HG03457 (cell line): ENCODE results near the gene POTEE.
"Not testable (repeated sequence)": the region's sequence is repeated elsewhere in the genome, so short reads cannot be mapped to it uniquely, and the experiment has no call there.

Source experiments
- ATAC-seq: cut with Tn5 transposase; IDR thresholded peaks from one replicate; pipeline ENCODE4 v1.9.1; 2021; ENCODE audit warnings: moderate number of reproducible peaks; ENCODE audit not compliant: unreplicated experiment

Gene POTEE

GRCh38 chr2:131209030-131209772 lies at the start of gene POTEE:
TSS of gene POTEE (plus strand) at chr2:131209536. CDS start at chr2:131218403, 8,867 bp downstream.
- not testable (repeated sequence) for ATAC-seq

GRCh38 chr2:131165562-131165961 lies 43.8 kb upstream of the POTEE start:
- ATAC-seq: not testable (repeated sequence)

- ATAC-seq: no peak
Measured at GRCh38 chr2:131168538-131168937, 40.8 kb upstream of the POTEE start.

GRCh38 chr2:131178050-131178449 lies 31.3 kb upstream of the POTEE start:
- ATAC-seq: not testable (repeated sequence)

GRCh38 chr2:131178721-131179418 lies 30.5 kb upstream of the POTEE start:
- not testable (repeated sequence) for ATAC-seq

- ATAC-seq: not testable (repeated sequence)
Measured at GRCh38 chr2:131181451-131181850, 27.9 kb upstream of the POTEE start.

GRCh38 chr2:131193421-131193820 lies 15.9 kb upstream of the POTEE start:
- ATAC-seq: not testable (repeated sequence)

GRCh38 chr2:131196186-131196585 lies 13.2 kb upstream of the POTEE start:
- ATAC-seq: not testable (repeated sequence)

- no peak for ATAC-seq
Measured at GRCh38 chr2:131201098-131201497, 8.2 kb upstream of the POTEE start.

GRCh38 chr2:131207839-131208238 lies 1.5 kb upstream of the POTEE start:
- not testable (repeated sequence) for ATAC-seq

GRCh38 chr2:131209773-131210104 lies 403 bp downstream of the POTEE start:
- not testable (repeated sequence) for ATAC-seq

GRCh38 chr2:131210434-131211211 lies 1.3 kb downstream of the POTEE start:
- ATAC-seq: not testable (repeated sequence)

GRCh38 chr2:131217238-131217986 lies 8.1 kb downstream of the POTEE start:
- not testable (repeated sequence) for ATAC-seq

- ATAC-seq: not testable (repeated sequence)
Measured at GRCh38 chr2:131235543-131236449, 26.5 kb downstream of the POTEE start.
